T follicular helper cell (primary cell): ENCODE data around the gene CUX1.
"Not testable (repeated sequence)": the region's sequence is repeated elsewhere in the genome, so short reads cannot be mapped to it uniquely, and the experiment has no call there.

Experiments used
- DNase-seq: peaks from one replicate; pipeline ENCODE4 v3.0.0-alpha.2; 2020; ENCODE audit warnings: low read depth

Gene CUX1

DNA sequence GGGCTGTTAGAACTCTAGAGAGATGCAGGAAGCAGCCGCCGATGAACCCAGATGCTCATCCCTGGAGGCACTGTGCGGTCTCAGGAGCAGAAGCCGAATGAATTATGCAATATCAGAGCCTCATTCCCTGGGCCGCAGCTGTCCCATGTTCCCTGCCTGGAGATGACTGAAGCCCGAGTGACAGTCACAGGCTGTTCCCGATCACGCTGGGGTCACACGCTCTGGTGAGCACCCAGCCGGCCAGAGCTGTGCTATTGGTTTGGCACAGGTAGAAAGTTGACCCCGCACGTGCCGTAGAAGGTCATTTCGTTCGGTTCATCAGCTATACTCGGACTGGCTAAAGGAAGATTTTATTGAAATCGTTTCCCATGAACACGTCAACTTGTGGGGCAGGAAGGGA lies 328.7 kb downstream of the CUX1 start:
- no peak for DNase-seq

DNA sequence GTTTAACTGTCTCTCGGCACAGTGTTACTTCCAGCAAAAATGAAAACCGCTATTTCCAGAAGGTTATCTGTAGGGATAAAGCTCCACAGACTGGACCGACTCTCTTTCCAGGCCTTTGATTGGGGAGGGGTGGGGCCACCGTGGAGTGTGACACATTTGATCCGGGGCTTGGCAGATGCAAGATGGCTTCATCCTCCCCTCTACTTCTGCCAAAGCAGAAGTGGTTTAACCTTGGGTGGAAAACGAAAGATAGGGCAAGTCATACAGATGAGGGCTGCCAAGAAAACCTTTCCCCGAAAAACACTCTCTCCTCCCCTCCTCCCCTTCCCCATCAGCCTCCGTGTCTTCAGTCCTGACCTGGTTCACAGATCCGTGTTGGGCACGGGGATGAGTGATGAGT lies 329.6 kb downstream of the CUX1 start:
- DNase-seq = no peak

DNA sequence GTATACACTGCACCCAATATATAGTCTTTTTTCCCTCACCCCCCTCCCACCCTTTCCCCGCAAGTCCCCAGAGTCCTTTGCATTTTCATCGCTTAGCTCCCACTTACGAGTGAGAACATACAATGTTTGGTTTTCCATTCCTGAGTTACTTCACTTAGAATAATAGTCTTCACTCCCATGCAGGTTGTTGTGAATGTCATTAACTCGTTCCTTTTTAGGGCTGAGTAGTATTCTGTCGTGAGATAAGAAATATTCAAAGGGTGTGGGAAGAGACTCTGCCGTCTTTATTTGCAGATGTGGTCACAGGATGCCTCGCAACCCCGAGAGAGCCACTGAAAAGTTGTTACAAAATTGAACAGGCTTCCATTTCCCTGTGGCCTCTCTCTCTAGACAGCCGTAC lies 331.4 kb downstream of the CUX1 start:
- DNase-seq = no peak

DNA sequence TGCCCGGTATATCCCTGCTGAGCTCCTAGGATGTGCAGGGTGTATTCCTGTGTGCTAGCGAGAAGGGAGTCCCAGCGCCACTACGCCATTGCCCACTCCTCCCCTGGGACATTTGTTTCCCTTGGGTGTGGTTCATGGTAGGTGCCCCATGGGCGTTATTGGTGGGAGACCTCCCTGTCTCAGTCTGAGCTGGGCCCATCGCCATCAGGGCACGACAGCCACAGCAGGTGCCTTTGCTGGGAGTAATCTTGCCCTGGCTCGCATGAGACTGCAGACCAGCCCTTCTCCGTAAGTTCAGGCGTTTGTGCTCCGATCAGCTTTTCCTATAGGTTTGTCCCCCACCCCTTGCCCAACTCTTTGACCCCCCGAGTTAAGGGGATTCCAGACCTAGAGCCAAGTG lies 332.0 kb downstream of the CUX1 start:
- DNase-seq = no peak

- DNase-seq = no peak
Observed at GRCh38 chr7:102150266-102150665, 332.8 kb downstream of the CUX1 start.

DNA sequence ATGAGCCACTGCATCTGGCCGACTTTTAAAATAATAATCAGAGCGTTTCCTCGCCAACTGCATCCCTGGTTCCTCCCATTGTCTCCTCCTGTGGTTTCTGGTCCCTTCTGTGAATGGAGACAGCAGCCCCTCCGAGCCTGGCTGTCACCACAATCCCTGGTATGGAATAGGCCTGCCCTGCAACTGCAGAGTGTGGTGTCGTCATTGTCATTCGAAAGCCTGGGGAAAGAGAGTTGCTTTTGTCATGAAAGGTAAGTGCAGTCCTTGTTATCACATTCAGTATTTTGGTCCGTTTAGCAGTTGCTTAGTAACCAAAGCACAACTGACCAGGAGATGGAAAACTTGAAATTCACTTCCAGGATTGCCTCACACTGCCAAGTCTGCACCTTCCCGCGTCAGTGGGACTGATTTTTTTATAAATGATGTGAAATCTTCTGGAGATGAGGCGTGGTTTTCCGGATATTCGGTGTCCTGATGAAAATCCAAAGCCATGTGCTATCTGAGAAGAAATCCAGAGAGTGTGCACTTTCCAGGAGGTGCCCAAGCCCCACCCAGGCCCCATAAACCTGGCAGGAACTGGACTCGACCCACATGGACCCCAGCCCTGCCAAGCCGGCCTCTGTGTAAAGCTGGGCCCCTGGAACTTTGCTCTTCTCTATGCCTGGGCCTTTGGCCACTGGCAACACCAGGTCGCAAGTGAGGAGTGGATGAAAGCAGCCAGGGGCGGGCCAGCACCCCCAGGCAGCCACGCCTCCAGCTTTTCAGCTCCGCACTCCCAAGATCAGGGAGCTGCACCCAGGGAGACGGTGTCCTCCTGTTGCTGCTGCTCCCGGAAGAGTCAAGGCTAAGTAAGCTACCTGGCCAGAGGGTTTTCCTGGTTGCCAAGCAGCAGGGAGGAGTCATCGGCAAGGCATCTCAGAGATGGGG lies 335.5 kb downstream of the CUX1 start:
- no peak for DNase-seq

DNA sequence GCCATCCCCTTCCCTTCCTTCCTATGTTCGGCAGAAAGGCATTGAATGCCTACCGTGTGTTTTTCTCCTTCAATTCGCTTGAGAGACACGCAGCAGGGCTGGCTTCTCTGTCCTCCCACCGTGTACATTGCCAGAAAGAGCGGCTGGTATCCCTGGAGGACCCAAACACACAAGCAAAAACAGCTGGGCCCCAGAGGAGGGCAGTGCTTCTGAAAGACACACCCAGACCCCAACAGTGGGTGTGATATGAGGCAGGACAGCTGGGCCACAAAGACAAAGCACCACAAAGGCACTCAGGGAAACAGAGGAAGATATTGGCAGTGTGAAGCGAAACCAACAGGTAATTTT lies 336.1 kb downstream of the CUX1 start:
- no peak for DNase-seq

GRCh38 chr7:102154425-102154824 lies 337.0 kb downstream of the CUX1 start:
- no peak for DNase-seq

GRCh38 chr7:102155821-102156441 lies 338.5 kb downstream of the CUX1 start:
- DNase-seq = no peak

DNA sequence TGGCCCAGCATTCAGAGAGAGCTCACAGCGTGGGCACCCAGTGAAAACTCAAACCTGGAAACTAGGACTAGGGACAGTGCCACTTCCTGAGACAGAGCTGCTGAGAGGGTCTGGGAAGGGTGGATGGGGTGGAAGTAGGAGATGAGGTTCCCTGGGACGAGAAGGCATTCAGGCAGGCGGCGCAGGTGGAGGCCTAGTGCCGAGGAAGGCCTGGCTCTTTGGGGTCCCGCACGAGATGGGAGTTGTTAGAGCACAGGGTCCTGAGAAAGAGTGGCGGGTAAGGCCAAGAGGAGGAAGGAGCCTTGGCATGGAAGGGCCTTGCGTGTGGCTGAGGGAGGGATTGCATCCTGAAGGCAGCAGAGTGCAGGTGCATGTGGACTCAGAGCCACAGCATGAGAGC lies 339.4 kb downstream of the CUX1 start:
- no peak for DNase-seq

GRCh38 chr7:102165136-102165535 lies 347.7 kb downstream of the CUX1 start:
- DNase-seq = no peak

- no peak for DNase-seq
Observed at GRCh38 chr7:102167254-102167653, 349.8 kb downstream of the CUX1 start.

DNA sequence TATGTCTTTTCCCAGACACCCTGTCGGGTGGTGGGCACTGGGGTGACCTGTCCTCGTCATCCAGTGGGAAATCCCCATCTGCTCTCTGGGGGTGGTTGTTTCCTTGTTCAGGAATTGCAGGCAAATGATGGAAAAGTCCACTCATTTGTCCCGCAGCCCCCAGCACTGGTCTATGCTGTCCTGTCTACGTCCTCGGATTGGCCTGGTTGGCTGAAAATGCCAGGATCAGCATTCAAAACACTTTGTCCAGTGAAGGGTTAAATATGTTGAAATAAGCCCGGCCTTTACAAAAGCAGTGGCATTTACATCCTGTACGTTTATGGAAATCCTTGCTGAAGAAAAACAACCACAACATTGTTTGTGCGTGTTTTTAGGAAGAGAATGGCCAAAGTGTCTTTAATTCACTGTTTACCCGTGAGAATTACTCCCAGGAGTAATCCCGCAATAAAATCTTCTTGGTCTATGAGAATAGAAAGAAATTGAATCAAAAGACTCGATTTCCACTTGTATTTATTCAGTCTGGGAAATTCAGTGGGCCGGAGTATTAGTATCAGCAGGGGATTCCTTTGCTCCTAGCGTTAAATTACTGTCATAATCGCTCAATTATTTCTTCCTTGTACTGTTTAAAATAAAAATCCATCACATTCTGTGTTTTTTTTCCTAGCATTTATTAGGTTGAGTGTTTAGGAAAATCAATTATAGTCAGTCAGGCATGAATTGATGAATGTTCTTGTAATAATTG lies 352.4 kb downstream of the CUX1 start:
- no peak for DNase-seq

GRCh38 chr7:102170393-102170970 lies 353.1 kb downstream of the CUX1 start:
- no peak for DNase-seq

GRCh38 chr7:102173669-102174068 lies 356.2 kb downstream of the CUX1 start:
- DNase-seq = no peak

DNA sequence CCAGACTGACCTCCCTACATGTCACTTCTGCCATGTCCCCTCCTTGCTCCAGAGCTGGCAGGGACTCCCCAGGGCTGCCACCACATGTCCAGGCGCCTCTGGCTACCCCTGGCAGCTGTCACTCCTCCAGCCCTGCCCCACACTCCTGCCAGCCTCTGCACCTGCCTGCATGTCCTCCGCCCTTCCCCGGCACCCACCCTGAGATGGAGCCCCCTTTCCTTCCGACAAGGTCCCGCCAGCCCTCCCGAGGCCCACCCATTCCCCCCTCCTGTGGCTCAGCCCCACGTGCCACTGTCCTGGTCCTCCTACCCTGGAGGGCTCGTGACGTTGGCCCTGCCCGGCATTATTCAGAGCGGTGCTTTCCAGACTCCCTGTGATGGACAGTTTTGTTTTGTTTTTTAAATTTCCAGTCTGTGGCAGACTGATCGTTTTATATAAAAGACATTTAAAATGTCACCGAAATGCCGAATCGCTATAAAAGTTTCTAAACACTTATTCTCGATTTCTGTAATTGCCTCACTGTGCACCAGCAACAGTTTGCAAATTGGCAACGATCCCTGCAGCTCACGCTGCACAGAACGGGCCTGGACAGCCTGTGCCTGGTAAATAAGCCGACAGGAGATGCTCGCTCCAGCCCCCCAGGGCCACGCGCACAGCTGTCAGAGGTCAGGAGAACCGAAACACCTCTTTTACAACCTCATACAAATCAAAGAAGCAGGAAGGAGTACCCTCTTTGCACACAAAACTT lies 358.2 kb downstream of the CUX1 start:
- DNase-seq = no peak

DNA sequence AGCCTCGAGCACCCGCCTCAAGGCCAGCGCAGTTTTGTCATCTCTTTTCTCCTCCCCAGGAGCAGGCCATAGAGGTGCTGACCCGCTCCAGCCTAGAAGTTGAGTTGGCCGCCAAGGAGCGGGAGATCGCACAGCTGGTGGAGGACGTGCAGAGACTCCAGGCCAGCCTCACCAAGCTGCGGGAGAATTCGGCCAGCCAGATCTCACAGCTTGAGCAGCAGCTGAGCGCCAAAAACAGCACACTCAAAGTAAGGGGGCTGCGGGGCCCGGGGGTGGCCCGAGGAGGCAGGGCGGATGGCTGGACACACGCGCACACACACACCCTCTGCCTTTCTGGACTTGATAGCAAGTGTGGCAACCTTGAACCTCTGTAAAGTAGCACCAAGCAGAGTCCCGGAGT lies 361.0 kb downstream of the CUX1 start:
- DNase-seq = no peak

GRCh38 chr7:102180727-102181126 lies 363.3 kb downstream of the CUX1 start:
- no peak for DNase-seq

DNA sequence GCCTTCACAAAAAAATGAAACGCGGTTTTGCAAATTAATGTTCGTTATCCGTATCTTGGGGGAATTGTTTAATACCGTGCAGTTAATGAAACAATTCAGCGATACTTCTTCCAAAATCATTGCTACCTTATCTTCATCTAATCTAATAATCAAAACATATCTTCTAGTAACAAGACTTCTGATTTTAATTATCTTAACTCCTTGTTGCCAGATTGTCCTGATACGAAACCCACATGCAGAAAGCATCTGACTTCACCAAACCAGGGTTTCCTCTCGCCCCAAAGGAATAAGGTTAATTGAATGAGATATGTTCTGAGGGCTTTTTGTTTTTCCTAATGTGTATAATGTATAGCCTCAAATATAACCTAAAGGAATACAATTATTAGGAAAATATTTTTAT lies 364.1 kb downstream of the CUX1 start:
- DNase-seq = no peak

GRCh38 chr7:102182016-102182415 lies 364.6 kb downstream of the CUX1 start:
- no peak for DNase-seq

DNA sequence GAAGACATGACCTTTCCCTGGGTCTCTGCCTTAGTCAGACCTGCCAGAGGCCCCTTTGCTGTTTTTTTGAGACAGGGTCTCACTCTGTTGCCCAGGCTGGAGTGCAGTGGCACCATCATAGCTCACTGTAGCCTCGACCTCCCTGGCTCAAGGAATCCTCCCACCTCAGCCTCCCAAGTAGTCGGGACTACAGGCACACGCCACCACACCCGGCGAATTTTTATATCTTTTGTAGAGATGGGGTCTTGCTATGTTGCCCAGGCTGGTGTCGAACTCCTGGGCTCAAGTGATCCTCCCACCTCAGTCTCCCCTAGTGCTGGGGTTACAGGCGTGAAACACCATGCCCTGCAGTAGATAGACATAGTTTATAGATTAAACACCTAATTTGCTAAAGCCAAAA lies 366.4 kb downstream of the CUX1 start:
- not testable (repeated sequence) for DNase-seq

DNA sequence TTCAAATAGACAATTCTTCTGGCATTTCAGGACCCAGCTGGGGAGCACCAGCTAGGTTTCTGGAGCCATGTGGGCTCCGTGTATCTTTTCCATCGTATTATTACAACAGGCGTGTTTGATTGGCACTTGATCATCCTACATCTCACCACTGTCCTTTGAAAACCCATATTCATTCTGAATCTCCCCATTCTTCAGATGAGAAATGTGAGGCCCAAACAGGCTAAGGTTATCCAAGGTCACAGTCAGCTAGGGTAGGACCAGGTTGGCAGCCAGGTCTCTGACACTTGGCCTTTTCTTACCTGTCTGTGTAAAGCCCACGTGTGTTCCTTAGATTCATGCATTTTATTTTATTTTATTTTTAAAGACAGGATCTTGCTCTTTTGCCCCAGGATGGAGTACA lies 366.9 kb downstream of the CUX1 start:
- DNase-seq = no peak
